Astrocyte (in vitro differentiated cells and primary cell): ENCODE measurements around the gene NTSR1.

Experiments used
- CTCF ChIP-seq: IDR thresholded peaks from 2 replicates; pipeline ENCODE4 v1.5.1; 2011; ENCODE audit warnings: low read depth, mild to moderate bottlenecking, inconsistent platforms, low read length, moderate library complexity; ENCODE audit not compliant: insufficient read depth
- EZH2 ChIP-seq: IDR thresholded peaks from 2 replicates; pipeline ENCODE4 v1.6.1; 2012; ENCODE audit warnings: mild to moderate bottlenecking, low read length, inconsistent platforms; ENCODE audit not compliant: insufficient read depth

GRCh38 chr20:62778058-62778457, 69.4 kb downstream of the NTSR1 start:
- TF ChIP-seq CTCF (no peak), EZH2 (no peak)
